HEK293T (cell line): ENCODE results near the gene TTC7B.

Experiments used
- ARNT ChIP-seq: fragments of 450-650 bp; IDR thresholded peaks from 2 replicates; pipeline ENCODE4 v1.6.1; 2017; ENCODE audit warnings: mild to moderate bottlenecking
- BHLHE40 ChIP-seq: fragments of 450-650 bp; IDR thresholded peaks from 2 replicates; pipeline ENCODE4 v1.6.1; 2016; ENCODE audit warnings: mild to moderate bottlenecking, moderate library complexity, borderline replicate concordance
- CTBP1 ChIP-seq: fragments of 450-650 bp; IDR thresholded peaks from 2 replicates; pipeline ENCODE4 v1.6.1; 2016; ENCODE audit warnings: borderline replicate concordance
- ELF4 ChIP-seq: fragments of 450-650 bp; IDR thresholded peaks from 2 replicates; pipeline ENCODE4 v1.6.1; 2017; ENCODE audit warnings: antibody characterized with exemption
- FOXK2 ChIP-seq: fragments of 450-650 bp; IDR thresholded peaks from 2 replicates; pipeline ENCODE4 v1.6.1; 2016; ENCODE audit warnings: mild to moderate bottlenecking
- FOXM1 ChIP-seq: fragments of 450-650 bp; IDR thresholded peaks from 2 replicates; pipeline ENCODE4 v1.6.1; 2017; ENCODE audit warnings: mild to moderate bottlenecking, borderline replicate concordance
- HDGF ChIP-seq: fragments of 450-650 bp; IDR thresholded peaks from 2 replicates; pipeline ENCODE4 v1.6.1; 2017; ENCODE audit warnings: antibody characterized with exemption, borderline replicate concordance
- LEF1 ChIP-seq: fragments of 450-650 bp; IDR thresholded peaks from 2 replicates; pipeline ENCODE4 v1.6.1; 2017; ENCODE audit warnings: mild to moderate bottlenecking, borderline replicate concordance
- NFRKB ChIP-seq: fragments of 450-650 bp; IDR thresholded peaks from 2 replicates; pipeline ENCODE4 v1.6.1; 2016; ENCODE audit warnings: mild to moderate bottlenecking, moderate library complexity
- PKNOX1 ChIP-seq: fragments of 450-650 bp; IDR thresholded peaks from 2 replicates; pipeline ENCODE4 v1.6.1; 2016
- SP1 ChIP-seq: fragments of 450-650 bp; IDR thresholded peaks from 2 replicates; pipeline ENCODE4 v1.6.1; 2017
- SUZ12 ChIP-seq: fragments of 450-650 bp; IDR thresholded peaks from 2 replicates; pipeline ENCODE4 v1.6.1; 2016; ENCODE audit warnings: mild to moderate bottlenecking
- TARDBP ChIP-seq: fragments of 450-650 bp; IDR thresholded peaks from 2 replicates; pipeline ENCODE4 v1.6.1; 2016

- no peak for TF ChIP-seq TARDBP
- TF ChIP-seq SUZ12: no peak
- TF ChIP-seq ELF4: no peak
- no peak for TF ChIP-seq LEF1
- no peak for TF ChIP-seq FOXK2
- no peak for TF ChIP-seq NFRKB
- TF ChIP-seq ARNT: no peak
- no peak for TF ChIP-seq HDGF
- no peak for TF ChIP-seq SP1
- no peak for TF ChIP-seq BHLHE40
- TF ChIP-seq CTBP1: no peak
- no peak for TF ChIP-seq PKNOX1
- TF ChIP-seq FOXM1: no peak
Measured at GRCh38 chr14:90699016-90699415, 117.2 kb downstream of the TTC7B start.
